Astrocyte (in vitro differentiated cells and primary cell): Measurements from ENCODE around the gene P4HA3. TPM values are rescaled to one million over a fixed set of nuclear protein-coding genes. Genes with fewer than 3 reads are reported as not detected.

Experiments used
- DNase-seq: peaks from one replicate; pipeline ENCODE4 v3.0.0-alpha.2; 2010; ENCODE audit warnings: low read depth
- FAIRE-seq: peaks from 2 replicates; lab custom pipeline; 2011; peaks lifted over from hg19 to GRCh38; lab: Jason Lieb, UNC
- H2AFZ ChIP-seq: 2 replicates; pipeline ENCODE4 v1.6.0; 2012; ENCODE audit warnings: low read depth, low read length, inconsistent platforms
- H3K27ac ChIP-seq: 2 replicates; pipeline ENCODE4 v1.5.1; 2011; ENCODE audit warnings: low read depth, low read length, inconsistent platforms
- H3K27me3 ChIP-seq: 2 replicates; pipeline ENCODE4 v1.6.0; 2011; ENCODE audit warnings: low read length, inconsistent platforms; ENCODE audit not compliant: insufficient read depth
- H3K36me3 ChIP-seq: 2 replicates; pipeline ENCODE4 v1.5.1; 2011; ENCODE audit warnings: low read length, inconsistent platforms; ENCODE audit not compliant: insufficient read depth
- H3K4me1 ChIP-seq: 2 replicates; pipeline ENCODE4 v1.5.1; 2011; ENCODE audit warnings: low read length, inconsistent platforms; ENCODE audit not compliant: insufficient read depth
- H3K4me2 ChIP-seq: 2 replicates; pipeline ENCODE4 v1.6.0; 2012; ENCODE audit warnings: low read length, inconsistent platforms
- H3K4me3 ChIP-seq: 2 replicates; pipeline ENCODE4 v1.5.1; 2011; ENCODE audit warnings: low read depth, mild to moderate bottlenecking, low read length, inconsistent platforms; ENCODE audit not compliant: insufficient read depth
- H3K79me2 ChIP-seq: 2 replicates; pipeline ENCODE4 v1.6.0; 2012; ENCODE audit warnings: mild to moderate bottlenecking, low read length, inconsistent platforms; ENCODE audit not compliant: insufficient read depth
- H3K9ac ChIP-seq: 2 replicates; pipeline ENCODE4 v1.6.0; 2012; ENCODE audit warnings: mild to moderate bottlenecking, low read length, inconsistent platforms
- H3K9me3 ChIP-seq: 2 replicates; pipeline ENCODE4 v1.5.1; 2012; ENCODE audit warnings: low read depth, mild to moderate bottlenecking, low read length, inconsistent platforms; ENCODE audit not compliant: insufficient read depth
- H4K20me1 ChIP-seq: 2 replicates; pipeline ENCODE4 v1.6.0; 2012; ENCODE audit warnings: low read length, inconsistent platforms; ENCODE audit not compliant: insufficient read depth
- H3K27ac Mint-ChIP-seq: one replicate; pipeline ENCODE4 v1.8.0; 2021; ENCODE audit warnings: mild to moderate bottlenecking, mixed read lengths; ENCODE audit not compliant: unreplicated experiment
- H3K27me3 Mint-ChIP-seq: one replicate; pipeline ENCODE4 v1.8.0; 2021; ENCODE audit warnings: low read depth, mixed read lengths; ENCODE audit not compliant: unreplicated experiment
- H3K36me3 Mint-ChIP-seq: one replicate; pipeline ENCODE4 v1.8.0; 2021; ENCODE audit warnings: low read depth, mixed read lengths; ENCODE audit not compliant: unreplicated experiment
- H3K4me1 Mint-ChIP-seq: one replicate; pipeline ENCODE4 v1.8.0; 2021; ENCODE audit warnings: low read depth, mixed read lengths; ENCODE audit not compliant: unreplicated experiment
- H3K4me3 Mint-ChIP-seq: one replicate; pipeline ENCODE4 v1.8.0; 2021; ENCODE audit warnings: mild to moderate bottlenecking, moderate library complexity, mixed read lengths; ENCODE audit not compliant: unreplicated experiment
- H3K9me3 Mint-ChIP-seq: one replicate; pipeline ENCODE4 v1.8.0; 2021; ENCODE audit warnings: mild to moderate bottlenecking, mixed read lengths; ENCODE audit not compliant: unreplicated experiment
- CTCF ChIP-seq: IDR thresholded peaks from 2 replicates; pipeline ENCODE4 v1.5.1; 2011; ENCODE audit warnings: low read depth, mild to moderate bottlenecking, inconsistent platforms, low read length, moderate library complexity; ENCODE audit not compliant: insufficient read depth
- EZH2 ChIP-seq: IDR thresholded peaks from 2 replicates; pipeline ENCODE4 v1.6.1; 2012; ENCODE audit warnings: mild to moderate bottlenecking, low read length, inconsistent platforms; ENCODE audit not compliant: insufficient read depth
- total RNA-seq: library from RNA; stranded (reverse); gene quantifications from 2 replicates; pipeline ENCODE4 v1.2.1, GENCODE V29; 2021

Gene P4HA3
- total RNA-seq, 1 donor from 2014 or later = 3.3 TPM

- Histone ChIP-seq H3K4me2 (no peak overlapping the region), H3K4me3 (no peak overlapping the region), H3K36me3 (peaks cover 4% of the 10 kb centered on the region), H2AFZ (no peak overlapping the region), H3K79me2 (no peaks in the 10 kb centered on the region), H4K20me1 (no peaks in the 10 kb centered on the region), H3K9ac (no peak overlapping the region), H3K27ac (no peak overlapping the region), H3K4me1 (no peaks in the 10 kb centered on the region), H3K9me3 (no peaks in the 10 kb centered on the region), H3K27me3 (no peaks in the 10 kb centered on the region)
- TF ChIP-seq CTCF = no peak
- TF ChIP-seq EZH2 = no peak
- Mint-ChIP-seq H3K27me3 (no peaks in the 10 kb centered on the region), H3K4me1 (no peaks in the 10 kb centered on the region), H3K36me3 (peaks cover 29% of the 10 kb centered on the region), H3K4me3 (no peak overlapping the region), H3K27ac (no peak overlapping the region), H3K9me3 (no peaks in the 10 kb centered on the region)
- FAIRE-seq (no peak), DNase-seq (peak; percentile 10)
Measured at GRCh38 chr11:74354036-74354435, 42.6 kb upstream of the P4HA3 start.

- FAIRE-seq (no peak), DNase-seq (no peak)
- Histone ChIP-seq H2AFZ (no peak overlapping the region), H3K9me3 (no peaks in the 10 kb centered on the region), H3K27me3 (no peaks in the 10 kb centered on the region), H3K36me3 (peaks cover 4% of the 10 kb centered on the region), H3K4me2 (no peak overlapping the region), H3K79me2 (no peaks in the 10 kb centered on the region), H4K20me1 (no peaks in the 10 kb centered on the region), H3K4me3 (no peak overlapping the region), H3K4me1 (no peaks in the 10 kb centered on the region), H3K9ac (no peak overlapping the region), H3K27ac (no peak overlapping the region)
- Mint-ChIP-seq H3K4me3 (no peak overlapping the region), H3K4me1 (no peaks in the 10 kb centered on the region), H3K9me3 (no peaks in the 10 kb centered on the region), H3K36me3 (peaks cover 13% of the 10 kb centered on the region), H3K27me3 (no peaks in the 10 kb centered on the region), H3K27ac (no peak overlapping the region)
- TF ChIP-seq EZH2 (no peak), CTCF (no peak)
Measured at GRCh38 chr11:74347381-74347780, 35.9 kb upstream of the P4HA3 start.

- H3K27me3 Mint-ChIP-seq = no peaks in the 10 kb centered on the region
- Histone ChIP-seq H3K36me3 (peaks cover 6% of the 10 kb centered on the region), H4K20me1 (no peaks in the 10 kb centered on the region), H3K27me3 (no peaks in the 10 kb centered on the region), H3K79me2 (no peaks in the 10 kb centered on the region), H3K9ac (no peak overlapping the region), H3K4me3 (no peak overlapping the region), H2AFZ (no peak overlapping the region), H3K4me2 (no peak overlapping the region), H3K4me1 (no peaks in the 10 kb centered on the region), H3K27ac (no peak overlapping the region), H3K9me3 (no peaks in the 10 kb centered on the region)
- H3K36me3 Mint-ChIP-seq = peaks cover 13% of the 10 kb centered on the region
- DNase-seq (no peak), FAIRE-seq (no peak)
- no peak overlapping the region for H3K27ac Mint-ChIP-seq
- H3K9me3 Mint-ChIP-seq = no peaks in the 10 kb centered on the region
- H3K4me1 Mint-ChIP-seq = no peaks in the 10 kb centered on the region
- TF ChIP-seq CTCF = no peak
- TF ChIP-seq EZH2 = no peak
- no peak overlapping the region for H3K4me3 Mint-ChIP-seq
Measured at GRCh38 chr11:74345420-74345819, 34.0 kb upstream of the P4HA3 start.
